Endothelial cell (in vitro differentiated cells): ENCODE data around the gene CLEC3B. TPM values are rescaled to one million over a fixed set of nuclear protein-coding genes. Genes with fewer than 3 reads are reported as not detected.

Experiments used
- DNase-seq: peaks from one replicate; pipeline ENCODE4 v3.0.0; 2021; ENCODE audit warnings: low spot score
- H3K27ac Mint-ChIP-seq: one replicate; pipeline ENCODE4 v1.8.0; 2021; ENCODE audit warnings: mixed read lengths, inconsistent platforms; ENCODE audit not compliant: unreplicated experiment
- H3K27me3 Mint-ChIP-seq: one replicate; pipeline ENCODE4 v1.8.0; 2021; ENCODE audit warnings: mild to moderate bottlenecking, moderate library complexity, mixed read lengths, inconsistent platforms; ENCODE audit not compliant: unreplicated experiment
- H3K36me3 Mint-ChIP-seq: one replicate; pipeline ENCODE4 v1.8.0; 2021; ENCODE audit warnings: mild to moderate bottlenecking, low read depth, mixed read lengths, inconsistent platforms; ENCODE audit not compliant: unreplicated experiment
- H3K4me1 Mint-ChIP-seq: one replicate; pipeline ENCODE4 v1.8.0; 2021; ENCODE audit warnings: mild to moderate bottlenecking, mixed read lengths, inconsistent platforms; ENCODE audit not compliant: unreplicated experiment
- H3K4me3 Mint-ChIP-seq: one replicate; pipeline ENCODE4 v1.8.0; 2021; ENCODE audit warnings: mild to moderate bottlenecking, mixed read lengths, inconsistent platforms; ENCODE audit not compliant: unreplicated experiment
- H3K9me3 Mint-ChIP-seq: one replicate; pipeline ENCODE4 v1.8.0; 2021; ENCODE audit warnings: mixed read lengths, inconsistent platforms; ENCODE audit not compliant: unreplicated experiment
- CTCF ChIP-seq: fragments of 200-600 bp; sonication (generic); IDR thresholded peaks from one replicate; pipeline ENCODE4 v1.5.0; 2021; ENCODE audit warnings: antibody characterized with exemption; ENCODE audit not compliant: unreplicated experiment
- total RNA-seq: library from RNA; stranded (reverse); fragmentation: NEBNext Ultra II Directional; extraction: Animal tissue kit (Norgen Biotek cat#: 25700); gene quantifications from one replicate; pipeline ENCODE4 v1.2.1, GENCODE V29; 2021; ENCODE audit not compliant: unreplicated experiment

The CLEC3B gene
- total RNA-seq, 1 donor from 2014 or later, result 0.41 TPM

DNA sequence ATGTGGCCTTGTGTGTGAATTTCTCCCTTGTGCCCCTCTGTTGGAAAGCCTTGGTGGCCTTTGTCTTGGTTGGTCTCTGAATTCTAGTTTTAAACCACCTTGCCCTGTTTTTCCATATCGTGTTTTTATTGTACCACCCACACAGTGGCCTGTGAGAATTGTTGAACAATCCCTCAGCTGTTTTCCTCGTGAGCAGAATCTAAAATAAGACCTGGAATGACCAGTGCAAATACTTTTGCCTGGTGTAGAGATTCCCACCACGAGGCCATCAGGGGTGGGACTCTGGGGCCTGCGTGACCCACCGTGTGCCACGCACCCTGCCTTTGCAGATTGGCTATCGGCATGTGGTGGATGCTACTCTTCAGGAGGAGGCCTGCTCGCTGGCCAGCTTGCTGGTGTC, 19.0 kb upstream of the CLEC3B start:
- no peak for DNase-seq
- Mint-ChIP-seq H3K4me1 (peaks cover 20% of the 10 kb centered on the region), H3K27me3 (peaks cover 2% of the 10 kb centered on the region), H3K9me3 (no peaks in the 10 kb centered on the region), H3K27ac (peak overlapping the region; percentile 31), H3K36me3 (peaks cover 39% of the 10 kb centered on the region), H3K4me3 (peak overlapping the region; percentile 77)
- TF ChIP-seq CTCF, result no peak

DNA sequence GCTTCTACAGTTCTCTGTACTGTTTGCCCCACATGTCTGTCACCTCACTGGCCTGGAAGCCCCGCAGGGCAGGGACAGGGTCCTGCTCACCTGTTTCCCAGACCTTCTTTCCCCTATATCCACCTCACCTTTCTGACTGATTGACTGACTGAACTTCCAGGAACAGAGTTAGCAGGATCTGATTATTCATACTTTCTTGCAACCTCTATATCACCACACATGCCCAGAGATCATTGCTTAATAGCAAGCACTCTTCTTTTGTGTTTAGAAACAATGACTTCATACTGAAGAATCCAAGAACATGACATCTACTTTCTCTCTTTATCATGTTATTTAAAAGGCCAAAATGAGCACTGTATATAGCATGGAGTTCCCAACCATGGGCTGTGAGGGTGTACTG, 18.0 kb upstream of the CLEC3B start:
- Mint-ChIP-seq H3K4me1 (peaks cover 16% of the 10 kb centered on the region), H3K27me3 (peaks cover 2% of the 10 kb centered on the region), H3K36me3 (peaks cover 31% of the 10 kb centered on the region), H3K27ac (no peak overlapping the region), H3K9me3 (no peaks in the 10 kb centered on the region), H3K4me3 (no peak overlapping the region)
- no peak for DNase-seq
- TF ChIP-seq CTCF, result no peak

GRCh38 chr3:45009868-45010267, 16.2 kb upstream of the CLEC3B start:
- TF ChIP-seq CTCF, result no peak
- H3K36me3 Mint-ChIP-seq, result peaks cover 16% of the 10 kb centered on the region
- H3K4me3 Mint-ChIP-seq, result no peak overlapping the region
- H3K27ac Mint-ChIP-seq, result no peak overlapping the region
- no peaks in the 10 kb centered on the region for H3K9me3 Mint-ChIP-seq
- H3K4me1 Mint-ChIP-seq, result peaks cover 16% of the 10 kb centered on the region
- H3K27me3 Mint-ChIP-seq, result peaks cover 5% of the 10 kb centered on the region
- DNase-seq, result no peak

- TF ChIP-seq CTCF, result no peak
- Mint-ChIP-seq H3K27me3 (peaks cover 3% of the 10 kb centered on the region), H3K4me1 (peaks cover 11% of the 10 kb centered on the region), H3K4me3 (no peak overlapping the region), H3K36me3 (peaks cover 9% of the 10 kb centered on the region), H3K9me3 (no peaks in the 10 kb centered on the region), H3K27ac (no peak overlapping the region)
- DNase-seq, result no peak
Measured at GRCh38 chr3:45010811-45011333, 15.2 kb upstream of the CLEC3B start.

DNA sequence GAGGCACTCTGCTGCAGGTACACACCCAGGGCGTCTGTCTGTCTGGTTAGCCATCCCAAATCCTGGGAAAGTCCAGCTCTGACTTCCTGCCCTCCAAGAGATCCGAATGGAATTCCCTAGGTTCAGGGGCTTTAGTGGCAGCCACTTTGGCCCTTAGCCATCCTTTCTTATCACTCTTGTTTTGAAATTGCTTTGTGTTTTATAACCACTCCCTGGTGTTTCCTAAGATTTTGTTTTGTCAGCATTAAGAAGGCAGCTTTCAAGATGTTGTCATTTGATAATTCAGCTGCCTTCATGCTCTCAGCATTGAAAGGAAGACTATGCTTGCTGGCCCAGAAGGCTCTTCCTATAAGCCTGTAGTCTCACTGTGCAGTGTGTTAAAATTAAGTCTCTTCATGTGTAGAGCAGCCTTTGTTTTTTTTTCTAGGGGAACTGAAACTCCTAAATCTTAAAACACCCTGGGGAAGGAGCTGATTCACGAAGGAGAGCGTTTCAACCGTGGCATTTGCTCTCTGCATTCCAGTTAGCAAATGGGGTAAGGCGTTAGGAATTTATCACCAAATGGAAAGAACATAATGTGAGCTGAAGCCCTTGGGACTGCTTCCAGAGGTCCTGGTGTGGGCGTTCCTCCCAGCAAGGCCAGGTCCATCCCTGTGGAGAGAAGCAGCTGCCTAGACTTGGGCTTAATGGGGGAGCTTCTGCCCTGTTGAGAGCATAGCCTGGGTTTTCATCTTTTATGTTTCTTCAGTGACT, 14.2 kb upstream of the CLEC3B start:
- Mint-ChIP-seq H3K4me1 (peaks cover 11% of the 10 kb centered on the region), H3K27ac (peak overlapping the region; percentile 93), H3K9me3 (no peaks in the 10 kb centered on the region), H3K4me3 (peak overlapping the region; percentile 59), H3K36me3 (peaks cover 8% of the 10 kb centered on the region), H3K27me3 (peaks cover 3% of the 10 kb centered on the region)
- DNase-seq, result no peak
- no peak for TF ChIP-seq CTCF
